LNCAP (cell line): Measurements from ENCODE around the gene KRT38.
A peak's percentile ranks its signal among the peaks of the same experiment; 100 is the strongest.

Source experiments
- TF ChIP-seq, protein P1 (sequence below): fragments of 450-650 bp; IDR thresholded peaks from 2 replicates; pipeline ENCODE4 v1.5.1; 2017; ENCODE audit warnings: mild to moderate bottlenecking

Gene KRT38

DNA sequence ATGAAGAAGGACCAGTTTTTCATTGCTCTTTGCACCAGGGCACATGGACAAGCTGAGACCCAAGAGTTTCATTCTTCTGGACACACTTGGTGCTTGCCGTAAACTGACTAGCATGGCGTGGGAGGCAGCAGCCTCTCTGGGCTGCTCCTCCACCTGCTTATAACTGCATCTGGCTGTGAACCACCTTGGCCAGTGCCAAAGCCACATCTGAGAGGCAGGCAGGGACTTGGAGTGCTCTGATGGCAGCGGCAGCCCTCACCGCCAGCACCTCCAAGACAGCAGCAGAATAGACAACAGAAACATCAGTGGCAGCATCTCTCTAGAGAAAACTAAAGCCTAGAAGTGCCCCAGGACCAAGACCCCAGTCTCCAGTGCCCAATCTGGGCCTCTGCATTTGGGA, 21.1 kb downstream of the KRT38 start:
- TF ChIP-seq, protein P1, sequence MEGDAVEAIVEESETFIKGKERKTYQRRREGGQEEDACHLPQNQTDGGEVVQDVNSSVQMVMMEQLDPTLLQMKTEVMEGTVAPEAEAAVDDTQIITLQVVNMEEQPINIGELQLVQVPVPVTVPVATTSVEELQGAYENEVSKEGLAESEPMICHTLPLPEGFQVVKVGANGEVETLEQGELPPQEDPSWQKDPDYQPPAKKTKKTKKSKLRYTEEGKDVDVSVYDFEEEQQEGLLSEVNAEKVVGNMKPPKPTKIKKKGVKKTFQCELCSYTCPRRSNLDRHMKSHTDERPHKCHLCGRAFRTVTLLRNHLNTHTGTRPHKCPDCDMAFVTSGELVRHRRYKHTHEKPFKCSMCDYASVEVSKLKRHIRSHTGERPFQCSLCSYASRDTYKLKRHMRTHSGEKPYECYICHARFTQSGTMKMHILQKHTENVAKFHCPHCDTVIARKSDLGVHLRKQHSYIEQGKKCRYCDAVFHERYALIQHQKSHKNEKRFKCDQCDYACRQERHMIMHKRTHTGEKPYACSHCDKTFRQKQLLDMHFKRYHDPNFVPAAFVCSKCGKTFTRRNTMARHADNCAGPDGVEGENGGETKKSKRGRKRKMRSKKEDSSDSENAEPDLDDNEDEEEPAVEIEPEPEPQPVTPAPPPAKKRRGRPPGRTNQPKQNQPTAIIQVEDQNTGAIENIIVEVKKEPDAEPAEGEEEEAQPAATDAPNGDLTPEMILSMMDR, result no peak

DNA sequence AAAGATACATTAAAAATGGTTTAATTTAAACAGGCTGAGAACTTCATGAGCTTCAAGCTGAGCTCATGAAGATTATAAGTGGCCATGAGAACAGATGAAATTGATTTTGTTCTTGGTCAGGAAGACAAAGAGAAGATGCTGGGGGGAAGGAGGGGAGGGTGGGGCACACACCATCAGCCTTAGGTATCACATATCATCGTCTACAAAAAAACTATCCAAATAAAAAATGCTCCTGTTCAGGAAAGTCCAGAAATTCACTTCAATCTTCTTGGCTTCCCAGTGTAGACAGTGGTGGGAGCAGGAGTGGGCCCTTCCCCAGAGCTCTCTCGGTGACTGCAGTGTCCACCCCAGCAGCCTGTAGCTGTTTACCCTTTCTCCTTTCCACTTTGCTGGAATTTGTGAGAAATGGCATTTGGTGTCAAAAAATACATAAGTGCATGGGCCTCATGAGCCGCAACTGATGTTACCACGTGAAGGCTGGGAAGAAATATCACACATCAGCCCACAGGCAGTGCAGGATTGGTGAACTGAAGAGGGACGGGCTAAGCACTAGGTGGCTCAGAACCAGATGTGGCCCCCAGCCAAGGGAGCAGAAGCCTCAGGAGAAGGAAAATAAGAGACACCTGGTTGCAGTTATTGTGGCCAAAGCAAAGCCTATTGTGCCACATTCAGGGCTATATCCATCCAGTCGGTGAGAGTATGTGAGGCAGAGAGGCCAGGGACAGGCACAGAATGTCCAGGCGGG, 22.5 kb downstream of the KRT38 start:
- TF ChIP-seq, protein P1, result no peak

DNA sequence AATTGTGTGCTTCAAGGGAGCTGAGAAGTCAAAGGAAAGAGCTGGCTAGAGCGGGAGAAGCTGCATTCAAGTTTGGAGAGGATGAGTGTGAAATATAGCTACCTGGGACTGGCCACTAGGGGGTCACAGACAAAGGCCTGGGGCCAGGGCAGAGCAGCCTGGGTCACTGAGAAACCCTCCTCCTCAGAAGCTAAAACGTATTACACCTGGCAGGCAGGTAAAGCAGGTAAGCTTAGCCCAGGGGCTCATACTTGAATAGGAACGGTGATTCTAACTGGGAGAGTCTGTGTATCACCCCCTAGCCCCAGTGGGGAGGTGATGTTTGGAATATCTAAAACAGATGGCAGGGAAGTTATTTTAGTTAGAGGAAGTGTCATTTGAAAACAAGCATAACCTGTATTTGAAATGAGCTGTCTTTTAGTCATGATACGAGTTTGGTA, 23.2 kb downstream of the KRT38 start:
- TF ChIP-seq, protein P1, result peak; percentile 53; the same call in 1 of the 2 replicates

DNA sequence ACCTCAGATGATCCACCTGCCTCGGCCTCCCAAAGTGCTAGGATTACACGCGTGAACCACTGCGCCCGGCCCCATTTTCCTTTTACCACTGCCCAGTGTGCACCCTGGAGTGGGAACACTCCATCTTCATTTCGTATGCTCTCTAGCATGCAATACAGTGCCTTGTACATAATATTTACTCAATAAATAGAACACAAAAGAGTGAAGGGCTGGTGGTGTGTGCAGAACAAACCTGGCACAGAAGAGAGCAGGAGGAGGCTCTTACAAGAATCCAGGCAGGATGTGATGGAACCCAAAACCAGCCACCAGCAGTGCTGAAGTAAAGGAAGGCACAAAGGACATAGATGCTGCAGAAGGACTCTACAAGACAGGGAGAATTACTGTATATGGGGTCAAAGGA, 23.7 kb downstream of the KRT38 start:
- TF ChIP-seq, protein P1, result no peak

DNA sequence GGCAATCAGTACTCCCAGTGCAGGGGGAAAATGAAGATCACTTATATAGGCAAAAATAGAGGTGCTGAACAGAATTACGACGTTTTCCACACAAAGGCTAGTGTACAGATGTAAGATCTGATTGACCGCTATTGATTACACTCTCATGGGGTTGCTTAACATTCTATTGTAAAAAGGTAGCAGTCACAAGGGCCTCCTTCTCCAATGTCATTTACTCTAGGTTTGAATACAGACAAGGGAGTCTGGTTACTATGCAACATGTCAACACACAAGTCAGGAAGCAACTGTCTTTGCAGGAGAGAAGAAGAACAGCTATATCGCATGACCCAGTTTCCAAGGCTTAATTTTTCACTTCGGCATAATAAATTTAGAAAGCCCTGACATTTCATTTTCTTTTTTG, 24.3 kb downstream of the KRT38 start:
- TF ChIP-seq, protein P1, result no peak

DNA sequence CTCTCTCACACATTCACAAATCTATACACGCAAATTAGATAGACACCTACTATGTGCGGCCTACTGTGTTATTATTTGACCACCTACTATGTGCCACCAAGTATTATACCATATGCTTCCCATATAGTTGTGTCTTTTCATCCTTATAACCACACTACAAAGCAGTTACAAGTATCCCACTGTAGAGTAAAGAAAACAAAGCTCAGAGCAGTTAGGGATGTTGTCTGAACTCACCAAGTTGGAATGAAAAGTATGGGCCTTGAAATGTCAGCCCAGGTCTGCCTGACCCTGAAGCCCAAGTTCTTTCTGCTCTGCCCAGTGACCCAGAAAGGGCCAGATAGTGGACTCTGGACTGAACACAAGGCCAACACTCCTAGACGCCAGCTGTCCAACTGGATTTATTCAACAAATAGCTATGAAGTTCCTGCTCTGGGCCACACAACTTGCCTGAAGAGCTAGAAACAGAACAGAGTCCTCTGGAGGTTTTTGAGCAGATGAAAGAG, 24.9 kb downstream of the KRT38 start:
- TF ChIP-seq, protein P1, result no peak

DNA sequence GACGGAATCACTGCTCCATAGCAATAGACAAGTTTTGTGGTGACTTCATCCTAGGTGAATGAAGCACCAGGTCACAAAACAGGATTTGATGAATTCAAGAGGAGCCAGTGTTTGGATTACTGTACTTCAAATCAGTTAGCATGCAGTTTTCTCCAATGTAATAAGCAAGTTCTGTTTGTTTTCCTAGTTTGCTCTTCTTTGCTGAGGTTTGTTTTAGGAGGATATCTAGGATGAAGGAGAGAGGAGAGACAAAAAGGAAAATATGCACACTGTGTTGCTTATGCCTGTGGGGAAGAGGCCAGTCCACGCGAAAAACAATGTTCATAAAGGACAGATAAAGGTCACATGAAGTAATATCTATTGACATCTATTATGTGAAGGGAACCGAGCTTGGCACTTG, 25.4 kb downstream of the KRT38 start:
- TF ChIP-seq, protein P1, result no peak
